Pancreas (tissue), 10 donors: Measurements from ENCODE around the gene P2RX5. TPM values are rescaled to one million over a fixed set of nuclear protein-coding genes. Genes with fewer than 3 reads are reported as not detected.
A peak's percentile ranks its signal among the peaks of the same experiment; 100 is the strongest.
"Not testable (repeated sequence)": the region's sequence is repeated elsewhere in the genome, so short reads cannot be mapped to it uniquely, and the experiment has no call there.

Experiments
- ATAC-seq, 4 donors: fragments of 200-7000 bp; cut with Tn5 transposase; one replicate each; pipeline versions ENCODE4 v1.8.0 to v1.9.1; 2020; ENCODE audit warnings: mild to moderate bottlenecking in 4 of 4, moderate library complexity in 4 of 4
- DNase-seq, 6 donors: peaks; one replicate each; pipeline ENCODE4 v3.0.0-alpha.2; 2020
- FAIRE-seq: peaks from 2 replicates; lab custom pipeline; 2012; peaks lifted over from hg19 to GRCh38; lab: Jason Lieb, UNC
- H3K27ac ChIP-seq, 4 donors: fragments of 200-600 bp; sonication (generic); 1 replicate in 3 of 4; 2 replicates in 1 of 4; pipeline versions ENCODE4 v1.5.0 to v1.8.0; 2020
- H3K27me3 ChIP-seq, 4 donors: fragments of 200-600 bp; one replicate each; pipeline ENCODE4 v1.8.0; 2021
- H3K36me3 ChIP-seq, 3 donors: fragments of 200-600 bp; sonication (generic) in 1 of 3; one replicate each; pipeline versions ENCODE4 v1.5.0 to v1.8.0; 2020 to 2021
- H3K4me1 ChIP-seq, 3 donors: fragments of 200-600 bp; one replicate each; pipeline ENCODE4 v1.8.0; 2021
- H3K4me3 ChIP-seq, 4 donors: fragments of 200-600 bp; sonication (generic) in 2 of 4; one replicate each; pipeline versions ENCODE4 v1.5.0 to v1.8.0; 2020 to 2021
- H3K9me3 ChIP-seq, 4 donors: fragments of 200-600 bp; one replicate each; pipeline ENCODE4 v1.8.0; 2021
- CTCF ChIP-seq, 4 donors: fragments of 200-600 bp; sonication (generic) in 3 of 4; IDR thresholded peaks; one replicate each; pipeline versions ENCODE4 v1.5.0 to v1.8.0; 2021; ENCODE audit warnings: antibody characterized with exemption in 4 of 4
- WGBS, 2 donors: extraction: QIAGEN DNeasy Blood & Tissue Kit; methylation state at CpG; one replicate each; pipeline ENCODE4 v1.1.7; 2013; 5-methylcytosine and 5-hydroxymethylcytosine counted together
- intact Hi-C, 3 donors: fragments of 100-400 bp; cut with DNase I; formaldehyde crosslinking; loops; one replicate each; pipeline versions ENCODE4 v1.11.1 to v1.14.2; 2022
- polyA plus RNA-seq, 2 donors: library from polyadenylated mRNA; stranded (reverse); fragments of 200-250 nt; gene quantifications; one replicate each; pipeline ENCODE4 v1.2.3, GENCODE V29; 2013
- total RNA-seq, 6 donors: library from RNA; stranded (reverse); fragmentation: NEBNext Ultra II Directional in 4 of 6; extraction: Animal tissue kit (Norgen Biotek cat#: 25700) in 4 of 6; gene quantifications; one replicate each; pipeline versions ENCODE4 v1.2.1 to v1.2.4, GENCODE V29; 2021 to 2023
- donor health status: healthy with polysubstance abuse.
- donor health status: DM: no; HTN: no; CAD: no; lungs with moderate emphysema.
- donor health status: DM: no; HTN: no; CAD: no.
- donor health status: control.
- donor health status: control.
- donor health status: Bipolar disorder and iron deficiency.
- donor health status: DM: yes; HTN: yes; CAD: no.
- donor health status: DM: no; HTN: no; CAD: no.
- donor health status: DM: no; HTN: no; CAD: no.
- donor health status: DM: yes; HTN: yes; CAD: no.

Gene P2RX5
- total and polyA plus RNA-seq, 8 donors: 0.13 to 1.4 (median 0.55) TPM

GRCh38 chr17:3739422-3740124 is 43.6 kb upstream of the P2RX5 start:
- no peak for ATAC-seq
- intact Hi-C loops: loop anchor here in 2 of 3 donors (10.0 kb wide), 1 partner anchor 85 kb away; no protein-coding TSS in a partner anchor
- 76 to 78% methylated on average over 16 of the region's 16 CpGs for WGBS, 2 donors

GRCh38 chr17:3738562-3739295 is 42.8 kb upstream of the P2RX5 start:
- Histone ChIP-seq H3K27me3 (no peaks in the 10 kb centered on the region), H3K4me3 (peak overlapping the region in 2 of 4 donors; percentile 30 to 31), H3K4me1 (peaks cover 7 to 9% (median 9%) of the 10 kb centered on the region in 3 donors), H3K36me3 (no peaks in the 10 kb centered on the region), H3K27ac (peak overlapping the region in 2 of 4 donors; percentile 35 to 63), H3K9me3 (no peaks in the 10 kb centered on the region)
- 16% methylated on average over 16 of the region's 16 CpGs for WGBS, 2 donors
- TF ChIP-seq CTCF (IDR thresholded peaks at IDR 0.05): no peak
- DNase-seq (peak; percentile 59 to 89 (median 72)), FAIRE-seq (no peak), ATAC-seq (peak; percentile 85 to 89 (median 86))
- intact Hi-C loops: loop anchor here in 2 of 3 donors (10.0 kb wide), 1 partner anchor 86 kb away; no protein-coding TSS in a partner anchor

More at GRCh38 chr17:3739422-3740124, 43.6 kb upstream of the P2RX5 start:
- peaks cover 7 to 9% (median 9%) of the 10 kb centered on the region in 3 donors for H3K4me1 ChIP-seq
- H3K27me3 ChIP-seq: no peaks in the 10 kb centered on the region
- no peaks in the 10 kb centered on the region for H3K9me3 ChIP-seq
- H3K36me3 ChIP-seq: no peaks in the 10 kb centered on the region
- TF ChIP-seq CTCF (IDR thresholded peaks at IDR 0.05): no peak
- DNase-seq (no peak), FAIRE-seq (no peak)
- H3K4me3 ChIP-seq: no peak overlapping the region
- no peak overlapping the region for H3K27ac ChIP-seq

GRCh38 chr17:3735515-3735914 is 39.6 kb upstream of the P2RX5 start:
- no peak for TF ChIP-seq CTCF (IDR thresholded peaks at IDR 0.05)
- H3K27ac ChIP-seq: no peak overlapping the region
- H3K4me1 ChIP-seq: peaks cover 7 to 9% (median 9%) of the 10 kb centered on the region in 3 donors
- FAIRE-seq: no peak
- intact Hi-C loops: loop anchor here in 2 of 3 donors (10.0 kb wide), 1 partner anchor 89 kb away; no protein-coding TSS in a partner anchor
- H3K9me3 ChIP-seq: no peaks in the 10 kb centered on the region
- WGBS, 2 donors: 59 to 75% methylated on average over 8 of the region's 8 CpGs
- H3K4me3 ChIP-seq: no peak overlapping the region
- ATAC-seq: no peak
- no peaks in the 10 kb centered on the region for H3K27me3 ChIP-seq
- no peaks in the 10 kb centered on the region for H3K36me3 ChIP-seq
- DNase-seq: no peak

- not testable (repeated sequence) for H3K27ac ChIP-seq, H3K4me3 ChIP-seq, ATAC-seq, H3K36me3 ChIP-seq, FAIRE-seq, DNase-seq, H3K9me3 ChIP-seq, H3K27me3 ChIP-seq, H3K4me1 ChIP-seq
- intact Hi-C loops: loop anchor here in 2 of 3 donors (10.0 kb wide), 1 partner anchor 90 kb away; no protein-coding TSS in a partner anchor
- WGBS, 2 donors: 82 to 87% methylated on average over 10 of the region's 10 CpGs
Measured at GRCh38 chr17:3734911-3735276, 38.9 kb upstream of the P2RX5 start.

GRCh38 chr17:3732210-3732621 is 36.3 kb upstream of the P2RX5 start:
- H3K9me3 ChIP-seq: no peaks in the 10 kb centered on the region
- no peaks in the 10 kb centered on the region for H3K36me3 ChIP-seq
- FAIRE-seq: no peak
- intact Hi-C loops: loop anchor here in 2 of 3 donors (10.0 kb wide), 1 partner anchor 93 kb away; no protein-coding TSS in a partner anchor
- DNase-seq: no peak
- ATAC-seq: no peak
- no peak overlapping the region for H3K27ac ChIP-seq
- H3K27me3 ChIP-seq: no peaks in the 10 kb centered on the region
- H3K4me1 ChIP-seq: no peaks in the 10 kb centered on the region
- no peak for TF ChIP-seq CTCF (IDR thresholded peaks at IDR 0.05)
- 38 to 47% methylated on average over 9 of the region's 9 CpGs for WGBS, 2 donors
- H3K4me3 ChIP-seq: no peak overlapping the region
